Stimulated activated CD8-positive, alpha-beta memory T cell treated with anti-CD3 and anti-CD28 coated beads, Interleukin-7, amount 100 ng/mL, for 24 hours (primary cell): Measurements from ENCODE around the gene HELZ.

ENCODE experiments used
- DNase-seq: peaks from one replicate; pipeline ENCODE4 v3.0.0-alpha.2; 2020; ENCODE audit warnings: low read depth

HELZ gene

DNA sequence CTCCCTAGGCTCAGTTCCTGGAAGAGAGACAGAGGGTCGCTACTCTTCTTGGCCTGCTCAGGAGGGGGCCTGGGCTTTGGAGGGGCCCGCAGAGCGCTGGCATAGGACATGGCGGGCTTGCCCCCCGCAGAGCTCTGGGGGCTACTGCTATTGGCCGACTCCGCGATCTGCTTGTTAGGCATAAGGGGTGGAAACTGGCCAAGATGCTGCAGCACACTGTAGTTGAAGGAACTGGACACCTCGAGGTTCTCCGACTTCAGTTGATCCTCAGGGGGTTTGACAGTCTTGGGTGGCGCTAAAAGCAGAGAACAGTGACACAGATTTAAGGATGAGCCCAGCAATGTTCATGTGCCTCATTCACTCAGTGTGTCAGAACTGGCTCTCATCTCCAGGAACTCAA lies 166.7 kb downstream of the HELZ start:
- no peak for DNase-seq

DNA sequence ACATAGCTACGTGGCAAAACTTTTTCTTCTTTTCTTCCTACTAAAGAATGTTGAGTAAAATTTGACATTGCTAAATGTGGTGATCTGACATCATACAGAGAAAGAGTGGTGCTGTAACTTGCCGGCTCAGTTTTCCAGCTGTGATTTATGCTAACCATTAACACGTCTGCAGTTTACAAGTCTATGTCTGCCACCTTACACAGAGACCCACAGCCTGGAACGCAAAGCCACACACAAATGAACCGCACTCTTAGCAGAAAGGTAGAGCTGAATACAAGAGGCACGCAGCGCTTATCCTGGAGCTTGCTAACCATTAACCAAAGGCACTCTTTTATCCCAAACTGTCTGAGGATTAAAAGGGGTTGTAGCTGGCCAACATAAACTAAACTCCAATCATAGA lies 168.7 kb downstream of the HELZ start:
- DNase-seq: no peak

DNA sequence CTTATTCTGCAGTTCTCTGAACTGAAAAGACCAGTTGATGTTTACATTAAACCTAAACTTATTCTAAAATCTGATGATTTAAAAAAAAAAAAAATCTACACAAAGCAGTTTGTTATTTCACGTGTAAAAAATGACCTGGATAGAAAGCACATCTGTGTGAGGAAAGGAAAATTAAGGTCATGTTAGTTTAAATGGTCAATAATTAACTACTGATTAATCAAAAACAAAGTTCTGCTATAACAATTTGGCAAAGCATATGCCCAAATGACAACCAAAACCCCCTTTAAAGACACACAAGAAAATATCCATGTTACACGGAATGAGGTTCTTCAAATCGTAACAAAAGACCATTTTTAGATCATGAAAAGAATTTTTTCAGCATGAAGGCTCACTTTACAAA lies 170.2 kb downstream of the HELZ start:
- DNase-seq: no peak

DNA sequence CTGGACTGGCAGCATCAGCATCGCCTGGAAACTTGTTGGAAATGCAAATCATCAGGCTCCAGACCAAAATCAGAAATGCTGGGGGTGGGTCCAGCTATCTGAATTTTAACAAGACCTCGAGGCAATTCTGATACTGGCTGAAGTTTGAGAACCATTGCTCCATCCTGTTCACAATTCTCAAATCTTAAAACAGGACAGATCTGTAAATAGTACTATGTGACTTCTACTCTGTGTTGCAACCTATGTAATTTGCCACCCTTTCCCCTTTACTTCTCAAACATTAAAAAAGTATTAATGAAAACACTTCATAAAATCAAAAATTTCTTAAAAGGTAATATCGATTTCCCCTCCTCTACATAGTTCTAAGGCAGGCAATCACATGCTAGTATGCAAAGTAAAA lies 172.1 kb downstream of the HELZ start:
- no peak for DNase-seq

DNA sequence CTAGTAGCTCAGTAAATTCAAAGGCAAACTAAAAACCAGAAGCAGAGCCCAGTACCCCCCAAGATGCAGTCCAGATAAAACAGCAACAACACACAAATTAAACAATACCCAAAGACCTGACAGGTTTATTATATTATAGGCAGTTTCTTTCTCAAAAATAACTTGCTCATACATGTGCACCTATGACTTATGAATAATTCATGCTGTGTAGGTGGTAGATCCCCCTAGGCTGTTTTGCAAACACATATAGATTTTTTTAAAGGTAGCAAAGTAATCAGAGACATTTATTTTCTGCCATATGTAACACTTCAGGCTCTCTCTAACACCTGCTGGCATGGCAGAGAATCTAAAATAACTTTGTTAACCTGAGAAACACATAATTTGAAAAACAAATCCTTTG lies 173.4 kb downstream of the HELZ start:
- no peak for DNase-seq

DNA sequence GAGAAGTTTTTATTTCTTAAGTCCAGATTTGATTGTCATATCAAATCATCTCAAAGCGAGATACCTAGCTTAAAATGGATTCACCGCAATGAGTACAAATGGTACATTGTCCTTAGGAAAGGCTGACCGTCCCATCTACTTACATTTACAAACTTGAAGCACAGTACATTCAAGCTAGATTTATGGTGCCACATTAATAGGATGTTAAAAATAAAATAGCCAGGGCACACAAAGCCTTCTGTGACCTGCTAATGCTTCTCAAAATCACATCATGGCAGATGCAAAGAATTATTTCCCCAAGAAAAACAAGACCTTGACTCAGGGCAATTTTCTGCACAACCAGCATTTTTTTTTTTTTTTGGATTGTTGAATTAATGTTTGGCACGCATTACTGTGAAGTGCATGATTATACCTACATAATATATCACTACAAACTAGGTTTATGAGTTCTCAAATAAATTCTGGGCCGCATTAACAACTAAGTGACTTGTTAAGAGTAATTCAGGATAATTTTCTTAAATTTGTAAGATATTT lies 175.3 kb downstream of the HELZ start:
- DNase-seq: no peak

DNA sequence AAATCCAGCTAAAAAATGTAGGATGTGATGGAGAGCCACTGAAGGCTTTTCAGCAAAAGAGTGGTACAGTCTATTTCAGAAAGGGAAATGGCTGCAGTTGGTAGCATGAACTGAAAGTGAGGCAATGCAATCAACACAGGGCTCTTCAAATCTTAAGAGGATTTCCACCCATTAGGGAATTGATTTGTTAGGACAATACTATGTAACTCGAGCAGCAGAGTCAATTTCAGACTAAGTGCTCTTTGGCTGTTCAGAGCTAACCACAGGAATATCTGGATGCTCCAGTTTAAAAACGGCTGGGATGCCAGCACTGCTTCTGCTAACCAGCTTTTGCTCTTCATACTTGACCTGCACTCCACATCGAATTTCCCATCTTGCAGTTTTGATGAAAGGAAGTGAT lies 176.0 kb downstream of the HELZ start:
- no peak for DNase-seq

DNA sequence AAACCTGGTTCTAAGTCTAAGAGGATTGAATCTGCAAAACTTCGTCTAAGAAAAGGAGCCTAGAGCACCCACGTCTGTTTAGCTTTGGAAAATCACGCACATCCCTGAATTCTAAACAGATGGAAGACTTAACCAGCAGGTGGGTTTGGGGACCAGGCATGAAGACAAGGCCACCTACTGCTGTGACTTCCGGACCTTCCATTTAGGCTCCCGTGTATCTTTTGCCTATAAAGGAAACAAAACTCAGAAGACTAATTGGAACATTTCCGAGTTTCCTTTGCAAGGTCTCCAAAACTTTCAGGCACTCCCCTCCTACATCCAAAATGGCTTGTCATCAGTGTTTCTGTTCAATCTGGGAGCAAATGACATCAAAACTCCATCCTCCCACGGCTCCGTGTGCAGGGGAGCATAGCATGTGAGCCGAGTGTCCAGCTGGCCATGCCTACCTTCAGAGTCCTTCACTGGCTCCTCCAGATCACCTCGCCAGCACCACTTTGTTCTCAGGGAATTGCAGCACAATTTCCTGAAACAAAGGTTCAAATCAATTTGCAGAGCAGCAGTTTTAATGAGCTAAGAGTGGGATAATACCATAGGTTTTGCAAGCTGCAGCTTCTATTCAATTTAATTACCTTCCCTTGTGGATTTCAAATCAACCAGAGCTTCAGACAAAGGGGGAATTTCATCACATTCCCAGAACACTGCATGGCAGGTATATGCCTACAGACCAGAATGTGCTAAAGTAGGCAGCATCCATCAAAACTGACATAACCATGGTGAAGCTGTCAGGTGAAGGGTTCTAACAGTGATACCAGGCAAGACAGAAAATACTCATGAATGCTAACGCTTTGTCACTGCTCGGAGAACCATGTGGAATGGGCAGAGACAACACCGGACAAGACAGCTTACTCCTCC lies 177.2 kb downstream of the HELZ start:
- no peak for DNase-seq

DNA sequence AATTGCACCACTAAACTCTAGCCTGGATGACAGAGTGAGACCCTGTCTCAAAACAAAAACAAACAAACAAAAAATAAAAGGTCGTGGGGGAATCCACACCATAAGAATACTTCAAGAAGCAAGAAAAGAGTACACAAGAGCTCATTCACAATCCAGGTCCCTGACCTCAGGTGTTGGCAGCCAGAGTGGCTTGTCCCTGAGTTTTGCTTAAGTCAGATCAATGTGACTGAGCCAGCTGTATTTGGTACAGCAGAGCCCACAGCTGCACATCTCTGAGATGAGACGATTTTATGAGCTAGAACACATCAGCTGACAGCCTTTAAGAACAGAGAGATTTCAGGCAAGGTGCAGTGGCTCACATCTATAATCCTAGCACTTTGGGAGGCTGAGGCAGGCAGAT lies 178.3 kb downstream of the HELZ start:
- DNase-seq: no peak

DNA sequence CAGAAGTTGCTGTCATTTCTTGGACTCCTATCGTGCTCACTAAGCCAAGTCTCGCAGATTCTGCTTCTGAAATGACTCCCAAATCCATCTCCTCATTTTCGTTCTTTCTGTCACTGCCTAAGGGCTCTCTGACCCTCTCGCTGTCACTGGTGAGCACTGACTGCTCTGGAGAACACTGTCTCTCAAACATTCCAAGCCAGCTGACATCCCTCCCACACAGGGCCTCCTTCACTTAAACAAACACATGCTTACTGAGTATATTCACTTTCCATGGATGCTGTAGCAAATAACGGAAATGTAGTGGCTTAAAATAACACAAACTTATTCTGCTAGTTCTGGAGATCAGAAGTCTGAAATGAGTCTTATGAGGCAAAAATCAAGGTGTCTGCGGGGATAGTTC lies 181.9 kb downstream of the HELZ start:
- no peak for DNase-seq

DNA sequence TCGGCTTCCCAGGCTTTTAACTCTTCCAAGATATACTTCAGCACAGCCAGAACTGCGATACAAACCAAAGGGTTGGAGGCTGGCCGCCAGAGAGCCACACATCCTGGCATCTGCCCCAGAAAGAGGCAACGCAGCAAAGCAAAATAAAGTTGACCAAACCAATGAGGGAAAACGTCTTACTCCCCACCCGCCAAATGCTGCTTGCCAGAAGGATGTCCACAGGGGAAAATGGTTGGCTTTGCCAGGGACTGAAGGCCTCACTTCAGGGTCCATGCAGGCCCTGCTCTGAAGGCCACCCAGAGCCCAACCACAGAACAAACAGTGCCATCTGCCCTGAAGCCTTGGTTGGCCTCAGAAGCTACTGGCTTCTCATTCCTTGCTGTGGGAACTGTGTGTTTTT lies 185.6 kb downstream of the HELZ start:
- no peak for DNase-seq

DNA sequence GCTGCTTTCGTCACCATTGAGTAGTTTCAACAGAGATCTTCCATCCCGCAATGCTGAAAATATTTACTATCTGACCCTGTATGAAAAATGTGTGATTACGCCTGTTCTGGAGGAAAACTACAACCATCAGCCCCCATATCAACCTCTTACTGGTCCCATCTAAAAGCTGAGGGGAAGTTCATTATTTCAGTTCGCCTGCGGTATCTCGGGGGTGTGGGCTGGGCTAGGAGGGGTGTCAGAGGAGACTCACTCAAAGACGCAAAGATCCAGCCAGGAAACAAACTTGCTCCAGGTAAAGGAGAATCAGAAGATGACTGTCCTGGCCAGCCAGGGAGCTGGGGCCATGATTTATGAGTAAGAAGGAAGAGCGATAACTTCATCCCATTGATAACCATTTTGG lies 187.0 kb downstream of the HELZ start:
- DNase-seq: no peak

DNA sequence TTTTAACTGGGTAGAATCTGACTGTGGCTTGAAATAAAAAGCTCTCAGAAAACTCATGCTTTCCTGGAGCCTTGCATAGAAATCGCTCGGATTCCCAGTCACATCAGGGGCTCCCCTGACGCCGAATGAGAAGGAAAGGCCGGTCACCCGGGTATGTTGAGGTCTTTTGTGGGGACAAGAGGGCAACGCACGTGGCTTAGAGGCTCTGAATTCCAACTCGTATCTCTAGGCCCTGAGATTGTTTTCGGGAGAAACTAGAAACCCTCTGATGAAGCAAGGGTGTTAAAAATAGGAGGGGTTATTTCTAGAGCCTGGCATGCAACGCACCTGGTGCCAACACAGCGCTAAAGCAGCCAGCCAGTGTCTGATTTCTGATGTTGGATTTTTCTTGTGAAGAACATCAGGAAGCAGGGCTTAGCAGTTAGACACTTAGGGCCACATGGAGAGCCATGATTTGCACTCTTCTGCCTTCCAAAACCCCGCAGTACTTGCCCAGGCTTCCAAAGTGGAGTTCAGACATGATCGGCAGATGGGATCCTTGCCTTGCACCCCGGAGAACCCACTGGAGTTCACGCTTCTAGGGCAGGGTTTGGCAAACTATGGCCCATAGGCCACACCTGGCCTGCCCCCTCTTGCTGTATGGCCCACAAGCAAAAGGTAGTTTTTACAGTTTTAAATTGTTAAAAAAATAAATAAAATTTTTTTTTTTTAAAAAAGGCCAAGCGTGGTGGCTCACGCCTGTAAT lies 188.1 kb downstream of the HELZ start:
- no peak for DNase-seq

DNA sequence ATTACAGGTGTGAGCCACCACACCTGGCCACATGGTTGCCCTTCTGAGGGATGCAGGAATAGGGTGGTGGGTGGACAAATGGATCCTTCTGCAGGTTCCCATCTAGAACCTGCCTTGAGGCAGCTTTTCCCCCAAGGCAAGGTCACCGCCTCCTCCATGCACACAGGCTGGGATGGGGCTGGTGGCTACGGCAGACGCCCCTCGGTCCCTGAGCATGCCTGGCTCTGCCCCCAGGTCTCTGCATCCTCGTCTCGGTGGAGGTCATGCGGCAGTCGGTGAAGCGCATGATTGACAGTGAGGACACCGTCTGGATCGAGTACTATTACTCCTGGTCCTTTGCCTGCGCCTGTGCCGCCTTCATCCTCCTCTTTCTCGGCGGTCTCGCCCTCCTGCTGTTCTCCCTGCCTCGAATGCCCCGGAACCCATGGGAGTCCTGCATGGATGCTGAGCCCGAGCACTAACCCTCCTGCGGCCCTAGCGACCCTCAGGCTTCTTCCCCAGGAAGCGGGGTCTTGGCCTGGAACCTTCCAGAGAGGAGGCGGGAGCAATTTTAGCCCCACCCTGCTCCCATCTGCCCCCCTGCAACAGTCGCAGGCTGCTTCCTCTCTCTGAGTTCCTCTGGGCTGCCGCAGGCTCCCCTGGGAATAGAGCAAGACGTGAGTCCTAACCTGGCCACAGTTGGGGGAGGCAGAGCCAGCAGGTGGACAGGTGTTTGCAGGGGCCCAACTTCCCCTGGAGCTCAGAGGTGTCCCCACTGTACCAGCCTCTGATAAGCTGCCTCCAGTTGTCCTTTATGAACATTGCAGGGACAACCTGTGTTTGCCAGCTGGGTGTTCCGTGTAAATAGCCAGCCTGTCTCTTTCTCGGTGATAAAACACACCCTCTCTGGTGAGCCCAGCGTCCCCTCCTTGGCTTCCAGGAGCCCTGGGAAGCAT lies 188.9 kb downstream of the HELZ start:
- DNase-seq: no peak

DNA sequence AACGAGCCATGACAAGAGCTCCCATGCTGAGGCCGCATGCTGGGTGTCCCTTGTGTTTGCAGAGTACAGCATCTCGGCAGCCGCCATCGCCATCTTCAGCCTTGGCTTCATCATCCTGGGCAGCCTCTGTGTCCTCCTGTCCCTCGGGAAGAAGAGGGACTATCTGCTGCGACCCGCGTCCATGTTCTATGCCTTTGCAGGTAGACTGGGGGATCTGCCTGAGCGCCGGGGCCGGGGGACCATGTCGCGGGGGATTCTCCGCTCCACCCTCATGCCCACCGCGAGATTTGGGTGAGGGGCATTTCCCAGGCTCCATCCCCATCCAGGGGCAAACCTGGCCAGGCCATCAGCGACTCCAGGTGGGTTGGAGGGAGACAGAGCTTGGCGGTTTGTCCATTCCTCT lies 190.0 kb downstream of the HELZ start:
- no peak for DNase-seq

DNA sequence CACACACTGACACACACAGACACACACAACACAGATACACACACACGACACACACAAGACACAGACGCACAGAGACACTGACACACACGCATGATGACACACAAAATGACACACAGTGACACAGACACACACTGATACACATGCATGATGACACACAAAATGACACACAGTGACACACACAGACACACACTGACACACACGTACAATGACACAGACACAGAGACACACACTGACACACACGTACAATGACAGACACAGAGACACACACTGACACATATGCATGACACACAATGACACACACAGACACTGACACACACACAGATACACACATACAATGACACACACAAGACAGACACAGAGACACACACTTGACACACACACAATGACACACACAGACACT lies 190.4 kb downstream of the HELZ start:
- no peak for DNase-seq

DNA sequence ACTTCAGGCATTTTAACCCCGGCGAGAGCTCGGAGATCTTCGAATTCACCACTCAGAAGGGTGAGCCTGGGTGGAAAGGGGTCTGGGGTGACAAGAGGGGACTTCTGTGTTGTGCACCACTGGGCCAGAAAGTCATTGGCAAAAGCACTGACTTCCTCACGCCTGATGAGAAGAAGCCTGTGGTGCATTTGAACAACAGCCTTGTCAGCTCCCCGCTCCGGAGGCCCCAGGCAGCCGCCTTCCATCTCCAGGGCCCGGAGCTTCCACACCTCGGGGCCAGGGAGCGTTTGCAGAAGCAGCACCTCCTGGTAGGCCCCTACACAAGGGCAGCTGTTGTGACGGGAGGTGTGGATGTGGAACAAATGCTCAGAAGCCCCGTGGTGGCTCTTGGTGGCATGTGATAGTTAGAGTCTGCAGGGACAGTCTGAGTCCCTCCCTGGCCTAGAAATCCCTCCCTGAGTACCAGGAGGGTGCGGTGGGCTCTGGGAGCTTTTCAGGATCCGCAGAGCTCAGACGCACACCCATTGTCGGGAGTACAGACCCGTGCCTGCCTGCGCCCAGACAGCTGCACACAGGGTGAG lies 190.9 kb downstream of the HELZ start:
- no peak for DNase-seq

DNA sequence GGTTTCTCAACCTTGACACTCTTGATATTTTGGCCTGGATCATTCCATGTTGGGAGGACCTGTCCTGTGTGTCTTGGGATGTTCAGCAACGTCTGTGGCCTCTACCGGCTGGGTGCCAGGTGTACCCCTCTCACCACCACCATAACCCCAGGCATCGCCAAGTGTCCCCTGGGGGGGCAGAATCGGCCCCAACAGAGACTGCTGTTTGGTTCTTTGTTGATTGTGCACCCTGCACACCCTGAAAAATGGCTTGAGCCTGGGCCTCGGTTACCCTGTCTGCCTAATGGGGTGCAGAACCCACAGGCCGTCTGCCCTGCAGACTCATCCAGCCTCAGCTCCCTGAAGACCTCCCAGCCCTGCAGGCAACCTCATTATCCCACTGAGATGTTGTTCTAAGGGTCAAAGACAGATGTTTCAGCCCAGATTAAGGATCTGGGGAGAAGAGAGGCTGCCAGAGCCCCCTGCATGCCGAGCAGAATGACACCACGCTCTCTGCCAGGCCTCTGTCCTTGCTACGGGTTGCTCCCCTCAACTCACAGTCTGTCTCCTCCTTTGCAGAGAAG lies 191.5 kb downstream of the HELZ start:
- DNase-seq: no peak

DNA sequence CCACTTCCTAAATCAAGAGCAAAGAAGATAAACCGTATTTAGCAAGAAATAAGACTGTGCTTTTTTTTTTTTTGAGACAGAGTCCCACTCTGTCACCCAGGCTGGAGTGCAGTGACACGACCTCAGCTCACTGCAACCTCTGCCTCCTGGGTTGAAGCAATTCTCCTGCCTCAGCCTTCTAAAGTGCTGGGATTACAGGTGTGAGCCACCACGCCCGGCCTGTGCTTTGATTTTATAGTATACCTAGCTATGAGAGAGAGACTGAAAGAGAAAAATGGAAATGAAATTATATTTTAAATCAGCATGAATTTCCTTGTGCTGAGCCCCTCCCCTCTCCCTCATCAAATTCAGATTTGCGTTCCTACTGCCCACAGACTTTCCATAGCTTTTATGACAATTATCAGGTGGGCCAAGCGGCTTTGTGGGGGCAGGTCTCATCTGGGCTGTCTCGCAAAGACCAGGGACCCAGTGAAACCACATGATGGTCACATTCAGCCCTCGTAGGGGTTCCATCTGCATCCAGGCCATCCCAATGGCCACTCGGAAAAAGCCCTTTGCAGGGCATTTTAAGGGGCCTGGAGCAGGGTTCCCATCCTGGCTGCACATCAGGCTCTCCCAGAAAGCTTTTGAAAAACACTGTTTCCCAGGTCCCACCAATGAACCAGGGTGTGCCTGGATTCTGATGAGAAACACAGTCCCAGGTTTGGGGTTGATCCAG lies 192.1 kb downstream of the HELZ start:
- DNase-seq: no peak

DNA sequence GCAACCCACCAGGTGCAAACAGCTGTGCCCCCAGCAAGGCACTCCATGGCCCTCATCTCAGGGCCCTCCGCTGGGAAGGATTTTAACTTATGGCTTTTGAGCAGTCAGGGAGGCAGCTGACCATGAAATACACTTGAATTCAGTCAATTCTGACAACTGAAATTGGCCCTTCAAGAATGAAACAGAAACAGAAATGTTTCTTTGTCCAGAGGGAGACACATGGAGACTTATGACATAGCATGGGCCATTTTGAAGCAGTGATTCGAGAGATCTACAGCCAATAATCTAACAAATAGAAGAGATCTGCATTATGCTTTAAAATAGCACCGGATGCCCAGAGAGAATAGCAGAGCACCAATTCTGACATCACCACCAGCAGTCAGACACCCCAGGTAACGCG lies 193.2 kb downstream of the HELZ start:
- DNase-seq: no peak

DNA sequence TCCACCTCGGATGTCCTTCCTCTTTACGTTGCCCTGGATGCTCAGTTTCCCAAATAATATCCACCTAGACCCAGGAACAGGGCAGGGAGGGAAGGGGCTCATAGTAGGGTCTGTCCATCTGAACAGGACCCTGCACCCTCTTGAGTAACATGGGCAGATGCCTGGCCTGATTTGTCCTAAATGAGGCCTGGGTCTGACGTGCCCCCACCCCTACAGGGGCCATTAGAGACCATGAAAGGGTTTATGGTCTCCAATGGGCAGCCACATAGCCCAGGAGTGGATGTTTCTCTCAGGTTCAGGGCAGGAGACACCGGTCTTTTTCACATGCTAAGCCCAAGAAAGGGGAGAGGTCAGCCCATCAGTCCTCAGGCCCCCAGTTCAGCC lies 193.8 kb downstream of the HELZ start:
- no peak for DNase-seq
